HG03457 (cell line): ENCODE data around the gene P3H2.
"Not testable (repeated sequence)": the region's sequence is repeated elsewhere in the genome, so short reads cannot be mapped to it uniquely, and the experiment has no call there.

Experiments
- ATAC-seq: cut with Tn5 transposase; IDR thresholded peaks from one replicate; pipeline ENCODE4 v1.9.1; 2021; ENCODE audit warnings: moderate number of reproducible peaks; ENCODE audit not compliant: unreplicated experiment

Gene P3H2

GRCh38 chr3:190086191-190086590, 34.5 kb downstream of the P3H2 start:
- ATAC-seq, result no peak

GRCh38 chr3:190084983-190085382, 35.7 kb downstream of the P3H2 start:
- no peak for ATAC-seq

DNA sequence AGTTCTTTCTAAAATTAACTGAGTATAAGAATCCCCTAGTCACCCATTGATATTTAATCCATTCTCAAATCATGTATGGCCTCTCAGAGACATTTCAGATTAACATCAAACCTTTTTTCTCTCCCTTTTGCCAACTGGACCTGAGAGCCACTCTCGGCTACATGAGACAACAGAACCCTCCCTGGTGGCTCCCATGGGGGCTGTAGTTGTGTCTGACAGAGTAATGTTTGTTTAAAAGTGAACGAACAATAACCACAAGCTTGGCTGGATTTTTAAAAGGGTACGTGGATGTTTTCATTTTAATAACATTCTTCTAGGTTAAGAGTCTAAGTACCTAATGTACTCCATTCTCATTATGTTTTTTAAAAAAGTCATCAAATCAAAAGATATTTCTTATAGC, 37.1 kb downstream of the P3H2 start:
- ATAC-seq, result no peak

DNA sequence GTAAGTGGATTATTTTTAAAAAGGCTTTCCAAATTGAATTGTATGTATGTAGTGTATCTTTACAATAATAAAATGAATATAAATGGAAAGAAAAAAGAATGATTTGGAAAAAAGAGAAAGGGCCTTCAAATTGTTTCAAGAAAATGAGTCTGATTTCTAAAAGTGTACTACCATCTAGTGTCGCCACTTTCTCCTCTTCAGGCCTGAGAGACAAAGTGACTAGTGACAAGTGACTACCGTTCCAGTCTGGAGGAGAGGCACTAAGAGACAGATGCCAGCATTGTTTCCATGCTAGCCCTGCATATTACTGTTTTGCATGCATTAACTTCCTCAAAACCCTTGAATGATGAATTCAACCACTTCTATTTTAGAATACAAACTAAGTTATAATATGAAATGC, 39.3 kb downstream of the P3H2 start:
- ATAC-seq, result no peak

DNA sequence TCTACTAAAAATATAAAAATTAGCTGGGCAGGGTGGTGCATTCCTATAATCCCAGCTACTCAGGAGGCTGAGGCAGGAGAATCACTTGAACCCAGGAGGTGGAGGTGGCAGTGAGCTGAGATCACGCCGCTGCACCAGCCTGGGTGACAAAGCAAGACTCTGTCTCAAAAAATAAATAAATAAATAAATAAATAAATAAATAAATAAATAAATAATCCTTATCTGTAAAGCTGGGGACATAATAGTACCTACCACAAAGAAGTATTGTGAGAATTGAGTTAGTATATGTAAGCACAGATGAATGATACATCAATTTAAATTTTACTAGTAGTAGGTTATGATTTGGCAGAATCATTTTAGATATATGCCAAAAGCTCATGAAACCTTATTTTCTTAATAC, 41.5 kb downstream of the P3H2 start:
- not testable (repeated sequence) for ATAC-seq

- ATAC-seq, result no peak
These were observed 43.2 kb downstream of the P3H2 start for GRCh38 chr3:190077395-190078045.

- ATAC-seq, result no peak
These were observed 43.9 kb downstream of the P3H2 start for GRCh38 chr3:190076601-190077394.

DNA sequence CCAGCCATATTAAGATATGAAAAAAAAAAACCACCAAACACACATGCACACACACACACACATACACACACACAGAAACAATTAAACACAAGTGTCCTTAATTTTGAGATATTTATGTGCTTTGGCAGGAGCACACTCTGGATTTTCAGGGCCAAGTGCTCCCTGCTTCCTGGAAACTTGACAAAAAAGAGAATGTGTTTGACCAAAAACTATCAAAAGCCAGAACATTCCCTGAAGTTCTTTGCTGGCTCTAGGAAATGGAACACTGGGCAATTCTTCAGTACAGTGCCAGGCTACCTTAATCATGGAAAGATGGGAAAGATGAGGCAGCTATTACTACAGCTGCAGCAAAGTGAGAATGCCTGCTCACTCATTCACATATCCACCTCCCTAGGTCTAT, 44.6 kb downstream of the P3H2 start:
- ATAC-seq, result no peak

- ATAC-seq, result no peak
These were observed 45.9 kb downstream of the P3H2 start for GRCh38 chr3:190074817-190075216.

DNA sequence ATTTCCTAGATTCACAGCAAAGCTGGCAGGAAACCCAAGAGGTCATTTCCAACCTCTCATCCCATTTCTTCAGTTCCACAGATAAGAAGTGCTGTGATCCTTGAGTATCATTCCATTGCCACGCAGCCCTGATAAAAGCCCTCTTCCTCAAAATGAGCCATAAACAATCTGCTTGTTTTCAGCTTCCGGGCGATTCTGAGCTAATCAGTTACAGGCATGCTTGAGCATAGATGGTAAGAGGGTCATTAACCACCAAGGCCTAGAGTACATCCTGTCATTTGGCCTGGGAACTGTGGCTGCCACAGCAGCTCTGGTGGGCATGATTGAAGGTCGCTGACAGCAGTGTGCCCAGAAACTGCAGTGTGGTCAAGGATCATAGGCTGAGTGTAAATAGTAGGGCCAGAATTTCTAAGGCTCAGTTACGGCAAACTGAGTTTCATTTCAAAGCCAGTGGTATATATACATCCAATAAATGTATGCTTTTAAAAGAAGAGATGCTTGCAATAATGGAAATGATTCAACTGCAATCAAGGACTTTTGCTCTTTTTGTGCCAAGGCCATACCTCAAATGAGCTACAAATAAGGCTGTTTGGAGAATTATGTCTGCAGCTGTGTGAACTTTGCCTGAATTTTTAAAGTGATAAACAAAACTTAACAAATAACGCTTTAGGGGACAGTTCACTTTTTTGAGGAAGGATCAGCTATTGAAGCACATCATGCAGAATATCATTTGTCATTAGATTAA, 47.3 kb downstream of the P3H2 start:
- peak; percentile 74 for ATAC-seq

DNA sequence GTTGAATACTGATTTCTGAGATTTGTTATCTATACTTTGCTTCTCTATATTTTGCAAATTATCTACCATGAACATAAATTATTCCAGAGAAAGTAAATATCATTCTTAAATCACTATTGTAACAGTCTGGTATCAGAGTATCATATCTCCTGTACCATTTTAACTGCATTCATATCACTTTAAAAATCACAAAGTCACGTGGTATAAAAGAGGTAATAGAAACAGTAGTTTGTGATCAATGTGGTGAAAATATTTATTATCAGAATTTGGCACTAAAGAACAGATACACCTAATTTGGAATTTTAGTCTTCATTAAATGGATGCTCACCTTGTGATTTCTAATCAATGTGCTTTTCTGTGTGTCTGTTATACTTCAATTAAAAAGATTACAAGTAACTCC, 47.8 kb downstream of the P3H2 start:
- no peak for ATAC-seq

DNA sequence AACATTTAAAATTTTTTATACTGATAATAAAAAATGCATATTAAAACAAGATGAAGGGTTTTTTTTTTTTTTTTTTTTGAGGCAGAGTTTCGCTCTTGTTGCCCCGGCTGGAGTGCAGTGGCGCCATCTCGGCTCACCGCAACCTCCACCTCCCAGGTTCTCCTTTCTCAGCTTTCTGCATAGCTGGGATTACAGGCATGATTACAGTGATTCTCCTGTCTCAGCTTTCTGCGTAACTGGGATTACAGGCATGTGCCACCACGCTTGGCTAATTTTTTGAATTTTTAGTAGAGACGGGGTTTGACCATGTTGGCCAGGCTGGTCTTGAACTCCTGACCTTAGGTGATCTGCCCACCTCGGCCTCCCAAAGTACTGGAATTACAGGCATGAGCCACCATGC, 48.8 kb downstream of the P3H2 start:
- not testable (repeated sequence) for ATAC-seq

- ATAC-seq, result no peak
These were observed 49.9 kb downstream of the P3H2 start for GRCh38 chr3:190070622-190071347.

- ATAC-seq, result no peak
These were observed 55.5 kb downstream of the P3H2 start for GRCh38 chr3:190065204-190065603.

DNA sequence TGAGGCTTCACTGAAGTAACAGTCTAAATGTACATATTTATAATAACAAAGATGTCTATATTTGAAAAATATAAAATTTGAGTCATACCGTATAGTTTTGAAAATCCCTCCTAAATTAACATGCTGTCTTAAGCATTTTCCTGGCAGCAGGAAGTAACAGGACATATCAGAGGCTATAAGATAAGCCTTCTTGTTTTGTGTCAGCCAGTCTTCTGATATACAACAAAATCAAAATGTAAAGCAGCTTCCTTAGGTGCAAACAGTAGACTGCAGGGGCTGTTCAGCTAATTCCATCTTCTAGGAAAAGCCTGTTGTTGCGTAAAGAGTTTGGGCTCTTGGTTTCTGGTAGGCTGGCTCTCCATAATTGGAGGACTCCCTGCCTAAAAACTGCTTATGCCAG, 56.0 kb downstream of the P3H2 start:
- no peak for ATAC-seq

GRCh38 chr3:190064112-190064511, 56.6 kb downstream of the P3H2 start:
- no peak for ATAC-seq

DNA sequence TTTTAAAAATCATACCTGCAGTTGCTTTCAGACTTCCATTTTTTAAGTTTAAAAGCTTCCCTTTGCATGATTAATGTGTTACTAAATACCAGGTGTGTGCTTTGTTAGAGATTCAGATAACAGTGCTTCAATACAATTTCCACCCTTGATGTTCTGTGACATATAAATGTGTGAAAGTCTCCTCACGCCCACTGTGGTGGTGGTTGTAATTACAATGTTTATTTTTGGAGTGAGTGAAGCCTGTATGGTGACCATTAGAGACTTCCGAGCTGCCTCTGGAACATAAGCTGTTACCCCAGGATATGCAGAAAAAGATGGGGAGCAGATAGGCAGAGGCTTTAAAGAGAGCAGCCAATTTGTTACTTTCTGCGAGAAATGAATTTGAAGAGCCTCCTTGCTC, 57.2 kb downstream of the P3H2 start:
- no peak for ATAC-seq

DNA sequence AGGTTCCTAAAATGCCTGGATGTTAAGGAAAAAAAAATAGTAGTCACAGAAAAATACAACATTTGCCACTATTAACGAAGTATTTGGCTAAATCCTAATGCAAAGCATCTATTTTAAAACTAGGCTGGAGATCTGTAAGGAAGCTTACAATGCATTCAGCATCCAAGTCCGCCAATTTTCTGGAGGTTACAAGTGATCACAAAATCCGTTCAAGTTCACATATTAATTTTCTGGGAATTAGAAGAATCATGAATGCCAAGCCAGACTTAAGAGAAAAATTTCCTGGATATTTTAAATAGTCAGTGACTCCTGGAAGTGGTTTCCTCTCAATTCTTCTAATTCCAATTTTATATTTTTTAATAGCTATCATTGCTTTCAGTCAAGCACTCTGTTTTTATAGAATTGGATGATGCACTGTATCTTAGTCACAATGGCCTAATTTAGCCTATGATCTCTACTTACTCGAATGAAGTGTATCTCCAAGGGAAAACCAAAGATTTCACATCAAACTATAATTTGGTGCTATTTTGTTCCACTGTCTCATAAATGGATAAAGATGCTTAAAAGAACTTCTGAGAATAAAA, 60.4 kb downstream of the P3H2 start:
- ATAC-seq, result no peak

DNA sequence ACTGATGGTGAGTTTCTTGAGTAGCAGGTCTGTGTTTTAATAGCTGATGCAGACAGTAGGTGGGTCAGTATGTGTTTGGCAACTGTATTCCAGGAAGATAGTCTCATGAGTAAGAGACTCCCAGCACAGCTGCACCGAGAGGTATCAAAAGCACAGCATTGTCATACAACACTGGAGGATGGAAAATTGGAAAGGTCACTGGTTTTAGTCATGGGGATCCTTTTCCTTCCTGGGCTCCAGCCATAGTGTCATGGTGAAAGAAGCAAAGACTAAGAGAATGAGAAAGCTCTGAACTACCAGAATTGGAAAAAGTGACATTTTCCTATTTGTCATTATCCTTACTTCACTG, 61.5 kb downstream of the P3H2 start:
- ATAC-seq, result no peak

DNA sequence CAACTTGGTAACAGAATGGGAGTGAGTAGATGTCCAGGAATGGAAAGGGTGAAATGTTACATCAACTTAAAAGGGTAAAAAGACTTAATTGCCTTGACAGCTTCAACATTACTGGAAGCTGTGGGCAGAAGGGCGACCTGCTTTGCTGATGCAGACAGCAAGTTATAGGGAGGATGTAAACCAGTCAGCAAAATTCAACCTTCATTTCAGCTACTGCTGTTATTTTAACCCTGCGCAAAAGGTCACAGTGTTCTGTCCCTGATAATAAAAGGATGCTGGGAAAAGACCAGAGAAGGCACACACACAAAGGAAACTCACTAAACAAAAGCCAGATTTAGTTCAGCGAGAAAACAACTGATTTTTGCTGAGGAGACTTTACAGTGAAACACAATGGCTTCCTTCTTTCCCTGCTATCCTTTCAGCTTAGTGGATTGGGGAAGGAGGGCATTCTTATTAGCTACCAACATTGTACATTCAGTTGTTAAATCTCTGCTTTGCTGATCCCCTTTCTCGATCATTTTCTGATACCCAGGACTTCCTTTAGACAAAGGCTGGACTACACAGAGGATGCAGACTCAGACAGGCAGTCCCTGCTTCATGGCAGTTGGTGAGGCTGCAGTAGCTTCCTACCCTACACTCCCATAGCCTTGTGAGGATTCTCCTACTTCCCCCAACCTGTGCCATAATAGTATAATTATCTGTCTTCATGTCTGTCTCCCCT, 62.0 kb downstream of the P3H2 start:
- ATAC-seq, result no peak
